Neural progenitor cell (in vitro differentiated cells): ENCODE data around the gene ZCRB1. TPM values are rescaled to one million over a fixed set of nuclear protein-coding genes. Genes with fewer than 3 reads are reported as not detected.
A peak's percentile ranks its signal among the peaks of the same experiment; 100 is the strongest.
"Not testable (repeated sequence)": the region's sequence is repeated elsewhere in the genome, so short reads cannot be mapped to it uniquely, and the experiment has no call there.

Source experiments
- DNase-seq: peaks from one replicate; pipeline ENCODE4 v3.0.0-alpha.2; 2016; ENCODE audit warnings: low spot score
- H2AFZ ChIP-seq: fragments of 200-600 bp; sonication (generic); replicated peaks from 2 replicates; pipeline ENCODE4 v1.6.1; 2016; ENCODE audit warnings: antibody characterized with exemption
- H3F3A ChIP-seq: fragments of 200-600 bp; sonication (generic); 2 replicates; pipeline ENCODE4 v1.6.1; 2016; ENCODE audit warnings: antibody characterized with exemption, low read depth
- H3K27ac ChIP-seq: fragments of 200-600 bp; sonication (generic); 2 replicates; pipeline ENCODE4 v1.5.1; 2016; ENCODE audit warnings: mild to moderate bottlenecking
- H3K27me3 ChIP-seq: fragments of 200-600 bp; sonication (generic); 2 replicates; pipeline ENCODE4 v1.6.1; 2016; ENCODE audit warnings: mild to moderate bottlenecking, moderate library complexity
- H3K36me3 ChIP-seq: fragments of 200-600 bp; sonication (generic); 2 replicates; pipeline ENCODE4 v1.5.1; 2016
- H3K4me1 ChIP-seq: fragments of 200-600 bp; sonication (generic); 2 replicates; pipeline ENCODE4 v1.6.1; 2016; ENCODE audit warnings: mixed run types
- H3K4me2 ChIP-seq: fragments of 200-600 bp; sonication (generic); 2 replicates; pipeline ENCODE4 v1.6.1; 2016
- H3K4me3 ChIP-seq: fragments of 200-600 bp; sonication (generic); 2 replicates; pipeline ENCODE4 v1.5.1; 2016
- H3K79me2 ChIP-seq: fragments of 200-600 bp; sonication (generic); 2 replicates; pipeline ENCODE4 v1.6.1; 2016; ENCODE audit warnings: low read depth
- H3K9ac ChIP-seq: fragments of 200-600 bp; sonication (generic); 2 replicates; pipeline ENCODE4 v1.6.1; 2016
- H3K9me3 ChIP-seq: fragments of 200-600 bp; sonication (generic); 2 replicates; pipeline ENCODE4 v1.5.1; 2016; ENCODE audit warnings: low read depth
- H4K20me1 ChIP-seq: fragments of 200-600 bp; sonication (generic); 2 replicates; pipeline ENCODE4 v1.6.1; 2016; ENCODE audit warnings: low read depth
- H3K27ac Mint-ChIP-seq: 3 replicates; pipeline ENCODE4 v1.8.0; 2021; ENCODE audit warnings: mixed read lengths
- H3K27me3 Mint-ChIP-seq: 2 replicates; pipeline ENCODE4 v1.8.0; 2022; ENCODE audit warnings: low read depth, mild to moderate bottlenecking, inconsistent platforms, moderate library complexity, mixed read lengths; ENCODE audit not compliant: insufficient read depth
- H3K36me3 Mint-ChIP-seq: 3 replicates; pipeline ENCODE4 v1.8.0; 2021; ENCODE audit warnings: mixed read lengths
- H3K4me1 Mint-ChIP-seq: 3 replicates; pipeline ENCODE4 v1.8.0; 2021; ENCODE audit warnings: mixed read lengths
- H3K4me3 Mint-ChIP-seq: 3 replicates; pipeline ENCODE4 v1.8.0; 2021; ENCODE audit warnings: mild to moderate bottlenecking, moderate library complexity, mixed read lengths
- H3K9me3 Mint-ChIP-seq: 3 replicates; pipeline ENCODE4 v1.8.0; 2020; ENCODE audit warnings: mixed read lengths
- EZH2 ChIP-seq: fragments of 200-600 bp; sonication (generic); IDR thresholded peaks from 2 replicates; pipeline ENCODE4 v1.6.1; 2017; ENCODE audit warnings: antibody characterized with exemption, mild to moderate bottlenecking, moderate library complexity
- EZH2phosphoT487 ChIP-seq: fragments of 200-600 bp; sonication (generic); IDR thresholded peaks from 2 replicates; pipeline ENCODE4 v1.6.1; 2017; ENCODE audit warnings: antibody characterized with exemption
- total RNA-seq: library from RNA; depleted of rRNA; stranded (reverse); fragments of >200 nt; gene quantifications from 2 replicates; pipeline ENCODE4 v1.2.3, GENCODE V29; 2015; ENCODE audit warnings: low replicate concordance
- TF ChIP-seq, protein P1 (sequence below): fragments of 200-600 bp; sonication (generic); IDR thresholded peaks from 2 replicates; pipeline ENCODE4 v1.5.1; 2017; ENCODE audit warnings: antibody characterized with exemption, mild to moderate bottlenecking

The ZCRB1 gene
- total RNA-seq, 1 donor from 2014 or later: 84.7 TPM

DNA sequence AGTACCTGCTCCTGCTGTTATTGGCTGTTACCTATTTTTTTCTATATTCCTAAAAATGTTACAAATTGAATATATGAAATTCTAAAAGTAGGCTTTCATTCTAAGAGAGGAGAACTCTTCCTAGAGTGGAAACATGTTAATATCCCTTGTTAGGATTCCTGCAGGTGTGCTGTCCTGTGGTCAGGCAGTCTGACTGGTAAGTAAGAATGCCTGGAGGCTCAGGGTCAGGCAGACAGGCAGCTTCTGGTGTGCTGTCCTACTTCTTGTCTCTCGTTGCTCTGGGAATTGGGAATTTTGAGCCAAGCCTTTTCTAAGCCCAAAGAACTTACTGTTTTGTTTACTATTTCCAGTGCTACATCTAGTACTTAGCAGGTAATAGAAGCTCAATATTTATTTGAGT is 10.4 kb upstream of the ZCRB1 start:
- H3K4me3 Mint-ChIP-seq: no peak overlapping the region
- peaks cover 16% of the 10 kb centered on the region for H3K36me3 Mint-ChIP-seq
- Histone ChIP-seq H3F3A (no peaks in the 10 kb centered on the region), H3K27me3 (no peaks in the 10 kb centered on the region), H3K27ac (no peak overlapping the region), H2AFZ (no peak overlapping the region), H3K4me1 (no peaks in the 10 kb centered on the region), H4K20me1 (peaks cover 42% of the 10 kb centered on the region), H3K9me3 (no peaks in the 10 kb centered on the region), H3K9ac (no peak overlapping the region), H3K79me2 (peaks cover 99% of the 10 kb centered on the region), H3K4me3 (no peak overlapping the region), H3K36me3 (peaks cover 12% of the 10 kb centered on the region), H3K4me2 (no peak overlapping the region)
- no peak for DNase-seq
- no peaks in the 10 kb centered on the region for H3K9me3 Mint-ChIP-seq
- no peaks in the 10 kb centered on the region for H3K4me1 Mint-ChIP-seq
- TF ChIP-seq, protein P1, sequence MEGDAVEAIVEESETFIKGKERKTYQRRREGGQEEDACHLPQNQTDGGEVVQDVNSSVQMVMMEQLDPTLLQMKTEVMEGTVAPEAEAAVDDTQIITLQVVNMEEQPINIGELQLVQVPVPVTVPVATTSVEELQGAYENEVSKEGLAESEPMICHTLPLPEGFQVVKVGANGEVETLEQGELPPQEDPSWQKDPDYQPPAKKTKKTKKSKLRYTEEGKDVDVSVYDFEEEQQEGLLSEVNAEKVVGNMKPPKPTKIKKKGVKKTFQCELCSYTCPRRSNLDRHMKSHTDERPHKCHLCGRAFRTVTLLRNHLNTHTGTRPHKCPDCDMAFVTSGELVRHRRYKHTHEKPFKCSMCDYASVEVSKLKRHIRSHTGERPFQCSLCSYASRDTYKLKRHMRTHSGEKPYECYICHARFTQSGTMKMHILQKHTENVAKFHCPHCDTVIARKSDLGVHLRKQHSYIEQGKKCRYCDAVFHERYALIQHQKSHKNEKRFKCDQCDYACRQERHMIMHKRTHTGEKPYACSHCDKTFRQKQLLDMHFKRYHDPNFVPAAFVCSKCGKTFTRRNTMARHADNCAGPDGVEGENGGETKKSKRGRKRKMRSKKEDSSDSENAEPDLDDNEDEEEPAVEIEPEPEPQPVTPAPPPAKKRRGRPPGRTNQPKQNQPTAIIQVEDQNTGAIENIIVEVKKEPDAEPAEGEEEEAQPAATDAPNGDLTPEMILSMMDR: no peak
- TF ChIP-seq EZH2 (no peak), EZH2phosphoT487 (no peak)
- H3K27me3 Mint-ChIP-seq: no peaks in the 10 kb centered on the region
- no peak overlapping the region for H3K27ac Mint-ChIP-seq

DNA sequence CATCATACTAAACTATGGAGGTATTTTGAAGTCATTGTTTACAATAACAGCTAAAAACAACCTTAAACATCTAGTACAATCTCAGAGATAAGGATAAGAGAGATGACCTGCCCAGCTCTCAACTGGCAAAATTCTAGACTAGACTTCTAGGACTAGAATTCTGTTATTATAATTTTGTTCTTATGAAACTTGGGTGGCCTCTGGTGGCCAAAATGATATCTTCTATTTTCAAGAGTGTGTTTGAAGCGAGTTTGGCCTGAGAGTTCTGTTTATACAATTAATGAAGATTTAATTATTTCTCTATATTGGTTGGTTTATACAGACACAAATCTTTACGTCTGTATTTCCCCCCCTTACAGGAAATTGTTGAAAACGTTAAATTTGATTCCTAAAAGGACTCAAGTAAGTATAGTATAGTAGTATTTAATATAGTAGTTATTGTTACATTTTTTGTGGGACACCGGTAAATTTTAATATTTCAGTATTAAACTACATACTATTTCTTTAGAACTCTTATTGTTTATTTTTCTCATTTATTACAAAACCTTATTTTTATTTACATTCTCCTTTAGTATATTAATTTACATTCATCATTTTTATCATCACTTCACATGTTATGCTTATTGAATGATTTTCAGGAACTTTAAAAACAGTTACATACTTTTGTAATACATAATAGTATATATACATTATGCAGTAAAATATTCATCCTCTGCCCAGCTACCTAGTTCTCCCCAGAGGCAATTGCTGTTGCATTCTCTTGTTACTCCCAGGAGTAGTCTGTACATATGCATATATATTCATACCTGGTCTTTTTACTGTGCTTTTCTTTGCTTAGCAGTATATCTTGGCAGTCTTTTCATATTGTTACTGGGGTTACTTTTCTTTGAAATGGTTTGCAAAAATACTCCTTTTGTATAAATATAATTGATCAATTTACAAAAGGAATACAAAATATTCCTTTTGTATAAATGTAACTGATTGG is 6.7 kb upstream of the ZCRB1 start:
- Mint-ChIP-seq H3K4me1 (peaks cover 4% of the 10 kb centered on the region), H3K4me3 (no peak overlapping the region), H3K27me3 (no peaks in the 10 kb centered on the region), H3K9me3 (no peaks in the 10 kb centered on the region), H3K36me3 (peaks cover 7% of the 10 kb centered on the region), H3K27ac (no peak overlapping the region)
- peaks cover 60% of the 10 kb centered on the region for H4K20me1 ChIP-seq
- H3K36me3 ChIP-seq: peaks cover 12% of the 10 kb centered on the region
- peaks cover 100% of the 10 kb centered on the region for H3K79me2 ChIP-seq
- TF ChIP-seq EZH2phosphoT487 (no peak), EZH2 (no peak)
- TF ChIP-seq, protein P1: peak; percentile 51
- DNase-seq: no peak
- no peak overlapping the region for H3K4me2 ChIP-seq
- no peaks in the 10 kb centered on the region for H3F3A ChIP-seq
- no peak overlapping the region for H3K27ac ChIP-seq
- no peaks in the 10 kb centered on the region for H3K4me1 ChIP-seq
- H3K27me3 ChIP-seq: no peaks in the 10 kb centered on the region
- no peak overlapping the region for H2AFZ ChIP-seq
- H3K9ac ChIP-seq: no peak overlapping the region
- no peaks in the 10 kb centered on the region for H3K9me3 ChIP-seq
- H3K4me3 ChIP-seq: no peak overlapping the region

DNA sequence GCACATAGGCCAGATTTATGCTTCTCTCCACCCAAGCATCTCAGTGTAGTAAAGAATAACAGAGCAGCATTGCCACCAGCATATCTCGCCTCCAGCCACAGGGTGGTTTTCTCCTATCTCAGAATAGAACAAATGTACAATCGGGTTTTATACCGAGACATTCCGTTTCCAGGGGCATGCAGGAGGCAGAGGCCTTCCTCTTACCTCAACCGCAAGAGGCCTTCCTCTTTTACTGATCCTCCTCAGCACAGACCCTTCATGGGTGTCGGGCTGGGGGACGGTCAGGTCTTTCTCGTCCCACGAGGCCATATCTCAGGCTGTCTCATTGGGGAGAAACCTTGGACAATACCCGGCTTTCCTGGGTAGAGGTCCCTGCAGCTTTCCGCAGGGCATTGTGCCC is 4.2 kb upstream of the ZCRB1 start:
- peaks cover 71% of the 10 kb centered on the region for H4K20me1 ChIP-seq
- H3F3A ChIP-seq, H3K27ac Mint-ChIP-seq: not testable (repeated sequence)

DNA sequence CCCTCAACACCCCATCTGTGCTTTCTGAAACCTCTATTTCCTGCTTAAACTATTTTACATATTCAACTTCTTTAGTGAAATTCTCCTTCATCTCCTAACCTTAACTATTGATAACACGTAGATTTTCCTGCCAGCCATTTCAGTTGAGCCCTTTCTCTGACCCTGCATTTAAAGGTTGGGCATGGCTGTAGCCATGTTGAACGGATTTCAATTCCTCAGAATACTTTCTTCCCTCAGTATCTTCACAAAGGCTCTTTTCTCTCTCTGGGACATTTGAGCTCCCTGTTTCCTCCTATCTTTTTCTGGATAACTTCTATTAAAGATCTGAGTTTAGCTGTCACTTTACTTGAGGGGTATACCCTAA is 1.3 kb upstream of the ZCRB1 start:
- H3K9ac ChIP-seq: peak overlapping the region; percentile 78
- peaks cover 5% of the 10 kb centered on the region for H3K36me3 ChIP-seq
- no peak overlapping the region for H2AFZ ChIP-seq
- Mint-ChIP-seq H3K27ac (peak overlapping the region; percentile 11), H3K27me3 (no peaks in the 10 kb centered on the region), H3K4me3 (peak overlapping the region; percentile 97), H3K4me1 (peaks cover 21% of the 10 kb centered on the region), H3K36me3 (no peaks in the 10 kb centered on the region), H3K9me3 (no peaks in the 10 kb centered on the region)
- H3F3A ChIP-seq: peaks cover 6% of the 10 kb centered on the region
- peak overlapping the region; percentile 79 for H3K4me3 ChIP-seq
- no peaks in the 10 kb centered on the region for H3K27me3 ChIP-seq
- TF ChIP-seq, protein P1: no peak
- TF ChIP-seq EZH2phosphoT487: no peak
- no peak for TF ChIP-seq EZH2
- no peak for DNase-seq
- no peaks in the 10 kb centered on the region for H3K9me3 ChIP-seq
- no peak overlapping the region for H3K27ac ChIP-seq
- H4K20me1 ChIP-seq: peaks cover 49% of the 10 kb centered on the region
- peaks cover 79% of the 10 kb centered on the region for H3K79me2 ChIP-seq
- peak overlapping the region; percentile 82 for H3K4me2 ChIP-seq
- peaks cover 13% of the 10 kb centered on the region for H3K4me1 ChIP-seq

More for the DNA sequence above, 4.2 kb upstream of the ZCRB1 start:
- not testable (repeated sequence) for H3K36me3 ChIP-seq, H2AFZ ChIP-seq, H3K9me3 Mint-ChIP-seq, DNase-seq, H3K36me3 Mint-ChIP-seq, H3K4me3 ChIP-seq, H3K27me3 Mint-ChIP-seq, H3K9ac ChIP-seq, H3K4me3 Mint-ChIP-seq, H3K9me3 ChIP-seq, H3K4me2 ChIP-seq, H3K27me3 ChIP-seq, H3K4me1 ChIP-seq, H3K27ac ChIP-seq
- peaks cover 15% of the 10 kb centered on the region for H3K4me1 Mint-ChIP-seq
- H3K79me2 ChIP-seq: peaks cover 98% of the 10 kb centered on the region
